Neutrophil (primary cell): Measurements from ENCODE around the gene UFSP1.

Experiments used
- H3K27ac ChIP-seq: fragments of 200-600 bp; sonication (generic); 2 replicates; pipeline ENCODE4 v1.5.1; 2016; ENCODE audit warnings: mild to moderate bottlenecking, moderate library complexity
- H3K27me3 ChIP-seq: fragments of 200-600 bp; sonication (generic); 2 replicates; pipeline ENCODE4 v1.6.0; 2016; ENCODE audit warnings: mild to moderate bottlenecking
- H3K36me3 ChIP-seq: fragments of 200-600 bp; sonication (generic); 2 replicates; pipeline ENCODE4 v1.5.1; 2017
- H3K4me1 ChIP-seq, 2 experiments: fragments of 200-600 bp in 1 of 2; sonication (generic) in 1 of 2; 1 replicate in 1 of 2; 2 replicates in 1 of 2; pipeline versions ENCODE4 v1.5.1 to v1.6.1; 2013 to 2016; ENCODE audit warnings: low read depth in 1 of 2, low read length in 1 of 2, mild to moderate bottlenecking in 1 of 2, moderate library complexity in 1 of 2; ENCODE audit not compliant: control insufficient read depth in 1 of 2, insufficient read depth in 1 of 2
- H3K4me3 ChIP-seq, 2 experiments: fragments of 200-600 bp in 1 of 2; sonication (generic) in 1 of 2; 1 replicate in 1 of 2; 2 replicates in 1 of 2; pipeline ENCODE4 v1.5.1; 2013 to 2016; ENCODE audit warnings: low read depth in 1 of 2, low read length in 1 of 2, mild to moderate bottlenecking in 1 of 2, moderate library complexity in 1 of 2
- H3K9me3 ChIP-seq: fragments of 200-600 bp; sonication (generic); 2 replicates; pipeline ENCODE4 v1.5.1; 2016
- CTCF ChIP-seq: fragments of 200-600 bp; sonication (generic); IDR thresholded peaks from 2 replicates; pipeline ENCODE4 v1.5.1; 2016; ENCODE audit warnings: antibody characterized with exemption

Gene UFSP1

GRCh38 chr7:100884736-100885439 lies 4.6 kb downstream of the UFSP1 start:
- Histone ChIP-seq H3K4me1 (peaks cover 34 to 37% of the 10 kb centered on the region in 2 experiments), H3K4me3 (no peak overlapping the region), H3K27ac (peak overlapping the region; percentile 66), H3K9me3 (no peaks in the 10 kb centered on the region), H3K27me3 (peaks cover under 1% of the 10 kb centered on the region), H3K36me3 (peaks cover 72% of the 10 kb centered on the region)
- no peak for TF ChIP-seq CTCF

- Histone ChIP-seq H3K4me3 (no peak overlapping the region), H3K36me3 (peaks cover 78% of the 10 kb centered on the region), H3K9me3 (no peaks in the 10 kb centered on the region), H3K27ac (no peak overlapping the region), H3K4me1 (peaks cover 19% of the 10 kb centered on the region in 2 experiments), H3K27me3 (no peaks in the 10 kb centered on the region)
- TF ChIP-seq CTCF: no peak
These were observed 6.6 kb downstream of the UFSP1 start for GRCh38 chr7:100882785-100883526.

GRCh38 chr7:100882201-100882600 lies 7.3 kb downstream of the UFSP1 start:
- Histone ChIP-seq H3K27ac (no peak overlapping the region), H3K9me3 (no peaks in the 10 kb centered on the region), H3K36me3 (peaks cover 84% of the 10 kb centered on the region), H3K4me1 (peaks cover 12% of the 10 kb centered on the region in 2 experiments), H3K27me3 (no peaks in the 10 kb centered on the region), H3K4me3 (no peak overlapping the region)
- TF ChIP-seq CTCF: no peak

- Histone ChIP-seq H3K27ac (no peak overlapping the region), H3K4me3 (no peak overlapping the region), H3K4me1 (peaks cover 6 to 8% of the 10 kb centered on the region in 2 experiments), H3K9me3 (no peaks in the 10 kb centered on the region), H3K36me3 (peaks cover 84% of the 10 kb centered on the region), H3K27me3 (no peaks in the 10 kb centered on the region)
- TF ChIP-seq CTCF: no peak
These were observed 8.4 kb downstream of the UFSP1 start for GRCh38 chr7:100881136-100881535.

GRCh38 chr7:100880645-100881044 lies 8.9 kb downstream of the UFSP1 start:
- Histone ChIP-seq H3K27ac (no peak overlapping the region), H3K4me1 (peaks cover 10 to 11% of the 10 kb centered on the region in 2 experiments), H3K36me3 (peaks cover 79% of the 10 kb centered on the region), H3K27me3 (no peaks in the 10 kb centered on the region), H3K4me3 (no peak overlapping the region), H3K9me3 (no peaks in the 10 kb centered on the region)
- TF ChIP-seq CTCF: no peak
